CD14-positive monocyte (primary cell): ENCODE data around the gene GKN1. TPM values are rescaled to one million over a fixed set of nuclear protein-coding genes. Genes with fewer than 3 reads are reported as not detected.

Experiments
- DNase-seq, 3 donors: peaks; one replicate each; pipeline ENCODE4 v3.0.0-alpha.2; 2011 to 2022
- H2AFZ ChIP-seq: 2 replicates; pipeline ENCODE4 v1.6.0; 2012; ENCODE audit warnings: mild to moderate bottlenecking, low read depth, low read length, inconsistent platforms; ENCODE audit not compliant: insufficient read depth, poor library complexity, severe bottlenecking
- H3K27ac ChIP-seq, 2 donors: 1 replicate in 1 of 2; 2 replicates in 1 of 2; pipeline ENCODE4 v1.5.1; 2012 to 2013; ENCODE audit warnings: low read length in 2 of 2, control low read depth in 1 of 2, inconsistent platforms in 1 of 2, low read depth in 1 of 2, mild to moderate bottlenecking in 1 of 2
- H3K27me3 ChIP-seq, 2 donors: one replicate each; pipeline versions ENCODE4 v1.6.0 to v1.6.1; 2011 to 2013; ENCODE audit warnings: low read length in 2 of 2; ENCODE audit not compliant: control insufficient read depth in 2 of 2, insufficient read depth in 2 of 2
- H3K36me3 ChIP-seq, 2 donors: replicated peaks in 1 of 2; 1 replicate in 1 of 2; 2 replicates in 1 of 2; pipeline versions ENCODE4 v1.5.1 to v1.6.1; 2012 to 2013; ENCODE audit warnings: low read length in 2 of 2, control low read depth in 1 of 2, inconsistent platforms in 1 of 2, mild to moderate bottlenecking in 1 of 2; ENCODE audit not compliant: insufficient read depth in 2 of 2, control insufficient read depth in 1 of 2
- H3K4me1 ChIP-seq, 2 donors: 1 replicate in 1 of 2; 2 replicates in 1 of 2; pipeline versions ENCODE4 v1.5.1 to v1.6.1; 2012 to 2013; ENCODE audit warnings: low read length in 2 of 2, control low read depth in 1 of 2, inconsistent platforms in 1 of 2, mild to moderate bottlenecking in 1 of 2, moderate library complexity in 1 of 2; ENCODE audit not compliant: insufficient read depth in 2 of 2, control insufficient read depth in 1 of 2
- H3K4me2 ChIP-seq: replicated peaks from 2 replicates; pipeline ENCODE3; 2012; ENCODE audit warnings: low read length, moderate library complexity, mild to moderate bottlenecking; ENCODE audit not compliant: poor library complexity, severe bottlenecking; ENCODE audit errors: extremely low read depth
- H3K4me3 ChIP-seq, 3 experiments: fragments of 200-600 bp in 1 of 3; sonication (generic) in 1 of 3; replicated peaks in 1 of 3; 1 replicate in 2 of 3; 2 replicates in 1 of 3; pipeline ENCODE4 v1.5.1; 2011 to 2013; ENCODE audit warnings: low read length in 3 of 3, mild to moderate bottlenecking in 3 of 3, control low read depth in 2 of 3, low read depth in 2 of 3, inconsistent platforms in 1 of 3, moderate library complexity in 1 of 3
- H3K79me2 ChIP-seq: 2 replicates; pipeline ENCODE4 v1.6.0; 2012; ENCODE audit warnings: mild to moderate bottlenecking, control low read depth, inconsistent platforms, low read length, moderate library complexity; ENCODE audit not compliant: insufficient read depth
- H3K9ac ChIP-seq: 2 replicates; pipeline ENCODE4 v1.6.0; 2017; ENCODE audit warnings: low read length, mild to moderate bottlenecking; ENCODE audit not compliant: insufficient read depth, poor library complexity, severe bottlenecking
- H3K9me3 ChIP-seq, 2 donors: replicated peaks in 1 of 2; 1 replicate in 1 of 2; 2 replicates in 1 of 2; pipeline versions ENCODE4 v1.5.1 to v1.6.1; 2012 to 2013; ENCODE audit warnings: low read length in 2 of 2, control low read depth in 1 of 2; ENCODE audit not compliant: control insufficient read depth in 1 of 2, insufficient read depth in 1 of 2
- H4K20me1 ChIP-seq: 2 replicates; pipeline ENCODE4 v1.6.0; 2012; ENCODE audit warnings: mild to moderate bottlenecking, low read length, control low read depth, moderate library complexity; ENCODE audit not compliant: insufficient read depth
- H3K27ac Mint-ChIP-seq, 7 donors: one replicate each; pipeline ENCODE4 v1.8.0; 2020; ENCODE audit warnings: mild to moderate bottlenecking in 7 of 7, mixed read lengths in 7 of 7, moderate library complexity in 6 of 7, inconsistent platforms in 2 of 7
- H3K27me3 Mint-ChIP-seq, 3 donors: one replicate each; pipeline ENCODE4 v1.8.0; 2021 to 2022; ENCODE audit warnings: low read depth in 3 of 3, mild to moderate bottlenecking in 3 of 3, mixed read lengths in 3 of 3, moderate library complexity in 3 of 3, inconsistent platforms in 1 of 3
- H3K36me3 Mint-ChIP-seq, 2 donors: one replicate each; pipeline ENCODE4 v1.8.0; 2020; ENCODE audit warnings: mixed read lengths in 2 of 2, inconsistent platforms in 1 of 2, mild to moderate bottlenecking in 1 of 2
- H3K4me1 Mint-ChIP-seq: one replicate; pipeline ENCODE4 v1.8.0; 2020; ENCODE audit warnings: mild to moderate bottlenecking, mixed read lengths
- H3K4me3 Mint-ChIP-seq, 2 donors: one replicate each; pipeline ENCODE4 v1.8.0; 2020; ENCODE audit warnings: mild to moderate bottlenecking in 2 of 2, mixed read lengths in 2 of 2, moderate library complexity in 1 of 2
- H3K9me3 Mint-ChIP-seq, 7 donors: one replicate each; pipeline ENCODE4 v1.8.0; 2020 to 2022; ENCODE audit warnings: mixed read lengths in 7 of 7, mild to moderate bottlenecking in 6 of 7, moderate library complexity in 6 of 7, inconsistent platforms in 2 of 7
- WGBS: methylation state at CpG from one replicate; pipeline ENCODE4 v1.1.5; 2013; ENCODE audit warnings: missing lambda C conversion rate; ENCODE audit not compliant: insufficient coverage; 5-methylcytosine and 5-hydroxymethylcytosine counted together
- intact Hi-C, 2 donors: fragments of 100-400 bp; cut with micrococcal nuclease; formaldehyde crosslinking; loops; one replicate each; pipeline versions ENCODE4 v1.15.0 to v1.15.1; 2023
- polyA plus RNA-seq, 3 donors: library from polyadenylated mRNA; depleted of rRNA in 1 of 3; unstranded in 2 of 3; stranded (reverse) in 1 of 3; fragments of 300-500 nt in 2 of 3; fragments of >200 nt in 1 of 3; fragmentation: Illumina TruSeq in 2 of 3; gene quantifications; 1 replicate in 2 of 3; 2 replicates in 1 of 3; pipeline ENCODE4 v1.2.3, GENCODE V29; 2012 to 2021
- TF ChIP-seq, protein P1 (sequence below): fragments of 200-600 bp; IDR thresholded peaks from one replicate; pipeline ENCODE4 v1.8.0; 2022; ENCODE audit warnings: antibody characterized with exemption, mild to moderate bottlenecking

GKN1 gene
- polyA plus RNA-seq, 3 donors, result not detected

GRCh38 chr2:68936427-68936826 is 38.0 kb upstream of the GKN1 start:
- TF ChIP-seq, protein P1, sequence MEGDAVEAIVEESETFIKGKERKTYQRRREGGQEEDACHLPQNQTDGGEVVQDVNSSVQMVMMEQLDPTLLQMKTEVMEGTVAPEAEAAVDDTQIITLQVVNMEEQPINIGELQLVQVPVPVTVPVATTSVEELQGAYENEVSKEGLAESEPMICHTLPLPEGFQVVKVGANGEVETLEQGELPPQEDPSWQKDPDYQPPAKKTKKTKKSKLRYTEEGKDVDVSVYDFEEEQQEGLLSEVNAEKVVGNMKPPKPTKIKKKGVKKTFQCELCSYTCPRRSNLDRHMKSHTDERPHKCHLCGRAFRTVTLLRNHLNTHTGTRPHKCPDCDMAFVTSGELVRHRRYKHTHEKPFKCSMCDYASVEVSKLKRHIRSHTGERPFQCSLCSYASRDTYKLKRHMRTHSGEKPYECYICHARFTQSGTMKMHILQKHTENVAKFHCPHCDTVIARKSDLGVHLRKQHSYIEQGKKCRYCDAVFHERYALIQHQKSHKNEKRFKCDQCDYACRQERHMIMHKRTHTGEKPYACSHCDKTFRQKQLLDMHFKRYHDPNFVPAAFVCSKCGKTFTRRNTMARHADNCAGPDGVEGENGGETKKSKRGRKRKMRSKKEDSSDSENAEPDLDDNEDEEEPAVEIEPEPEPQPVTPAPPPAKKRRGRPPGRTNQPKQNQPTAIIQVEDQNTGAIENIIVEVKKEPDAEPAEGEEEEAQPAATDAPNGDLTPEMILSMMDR, result no peak
- Histone ChIP-seq H3K4me3 (no peak overlapping the region), H3K27me3 (no peaks in the 10 kb centered on the region), H3K27ac (no peak overlapping the region), H3K9me3 (no peaks in the 10 kb centered on the region), H4K20me1 (no peaks in the 10 kb centered on the region), H2AFZ (no peak overlapping the region), H3K4me1 (no peaks in the 10 kb centered on the region), H3K79me2 (no peaks in the 10 kb centered on the region), H3K36me3 (no peaks in the 10 kb centered on the region), H3K4me2 (no peak overlapping the region), H3K9ac (no peak overlapping the region)
- no peak overlapping the region for H3K4me3 Mint-ChIP-seq
- H3K4me1 Mint-ChIP-seq, result no peaks in the 10 kb centered on the region
- peaks cover 1 to 7% (median 2%) of the 10 kb centered on the region in 3 donors for H3K27me3 Mint-ChIP-seq
- H3K9me3 Mint-ChIP-seq, result peaks cover 0 to 4% (median 2%) of the 10 kb centered on the region in 7 donors
- intact Hi-C loops, result no loop called here
- no CpG with 5 or more reads among the region's 2 CpGs for WGBS
- H3K36me3 Mint-ChIP-seq, result no peaks in the 10 kb centered on the region
- H3K27ac Mint-ChIP-seq, result no peak overlapping the region
- no peak for DNase-seq

DNA sequence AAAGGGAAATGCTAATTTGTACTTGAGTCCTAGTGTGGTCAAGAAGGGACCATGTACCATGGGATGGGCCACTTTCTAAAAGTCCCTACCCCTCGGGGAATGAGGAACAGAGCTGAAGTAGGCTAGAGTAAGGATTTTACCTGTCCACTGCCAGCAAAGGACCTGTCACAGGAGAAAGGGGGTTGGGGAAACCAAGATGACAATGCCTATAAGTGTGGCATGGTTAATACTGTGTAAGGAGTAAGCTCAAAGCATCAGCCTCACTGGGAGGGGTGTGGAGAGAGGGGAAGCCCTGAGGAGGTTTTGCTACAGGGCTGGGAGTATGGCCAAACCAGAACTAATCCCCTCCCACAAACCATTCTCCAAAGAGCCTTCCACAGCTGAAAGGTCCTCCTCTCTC is 37.5 kb upstream of the GKN1 start:
- Mint-ChIP-seq H3K36me3 (no peaks in the 10 kb centered on the region), H3K4me3 (no peak overlapping the region), H3K27ac (no peak overlapping the region), H3K4me1 (no peaks in the 10 kb centered on the region), H3K9me3 (peaks cover 0 to 3% (median 0%) of the 10 kb centered on the region in 7 donors), H3K27me3 (peaks cover 1 to 6% (median 2%) of the 10 kb centered on the region in 3 donors)
- DNase-seq, result no peak
- H3K36me3 ChIP-seq, result no peaks in the 10 kb centered on the region
- no peak overlapping the region for H3K4me3 ChIP-seq
- intact Hi-C loops, result no loop called here
- no peak overlapping the region for H3K9ac ChIP-seq
- no peak overlapping the region for H3K27ac ChIP-seq
- TF ChIP-seq, protein P1, result no peak
- no peaks in the 10 kb centered on the region for H3K9me3 ChIP-seq
- no peaks in the 10 kb centered on the region for H4K20me1 ChIP-seq
- H3K27me3 ChIP-seq, result no peaks in the 10 kb centered on the region
- H3K4me2 ChIP-seq, result no peak overlapping the region
- H3K4me1 ChIP-seq, result no peaks in the 10 kb centered on the region
- no peaks in the 10 kb centered on the region for H3K79me2 ChIP-seq
- 0% methylated on average over 1 of the region's 1 CpG for WGBS
- no peak overlapping the region for H2AFZ ChIP-seq
